OCI-LY7 (cell line): Measurements from ENCODE around the gene SHISAL2A. TPM values are rescaled to one million over a fixed set of nuclear protein-coding genes. Genes with fewer than 3 reads are reported as not detected.

Experiments
- BruUV-seq: library from RNA; stranded (reverse); fragments of 400-500 nt; replicated peaks from 2 replicates; lab custom pipeline; 2021; lab: Mats Ljungman, UMichigan
- CTCF ChIA-PET: fragments of 300-600 bp; sonication (Branson Sonifier 250); formaldehyde crosslinking; loops from one replicate; lab custom pipeline; 2022; ENCODE audit warnings: antibody characterized with exemption; ENCODE audit not compliant: unreplicated experiment; lab: Charles Lee
- POLR2A ChIA-PET: fragments of 300-600 bp; sonication (Branson Sonifier 250); formaldehyde crosslinking; loops from one replicate; lab custom pipeline; 2022; ENCODE audit warnings: antibody characterized with exemption; lab: Charles Lee
- DNase-seq: peaks from one replicate; pipeline ENCODE4 v3.0.0-alpha.2; 2015; ENCODE audit warnings: low spot score
- H2AFZ ChIP-seq: fragments of 200-600 bp; sonication (generic), shearing (Covaris generic); 2 replicates; pipeline ENCODE4 v1.6.1; 2014; ENCODE audit warnings: mild to moderate bottlenecking, antibody characterized with exemption, low read length, moderate library complexity
- H3K27ac ChIP-seq: fragments of 200-600 bp; sonication (generic); 2 replicates; pipeline ENCODE4 v1.5.1; 2014; ENCODE audit warnings: mixed run types, low read depth, mild to moderate bottlenecking, moderate library complexity, low read length, inconsistent platforms; ENCODE audit not compliant: poor library complexity, severe bottlenecking
- H3K36me3 ChIP-seq: fragments of 200-600 bp; sonication (generic); 2 replicates; pipeline ENCODE4 v1.6.1; 2014; ENCODE audit warnings: mild to moderate bottlenecking, antibody characterized with exemption, low read length, moderate library complexity, mixed read lengths; ENCODE audit not compliant: insufficient read depth
- H3K4me1 ChIP-seq: fragments of 200-600 bp; sonication (generic); 2 replicates; pipeline ENCODE4 v1.5.1; 2014; ENCODE audit warnings: mild to moderate bottlenecking, low read length; ENCODE audit not compliant: insufficient read depth, poor library complexity, severe bottlenecking
- H3K4me2 ChIP-seq: fragments of 200-600 bp; sonication (generic); 2 replicates; pipeline ENCODE4 v1.6.1; 2014; ENCODE audit warnings: mild to moderate bottlenecking, low read length
- H3K4me3 ChIP-seq: fragments of 200-600 bp; sonication (generic); 2 replicates; pipeline ENCODE4 v1.5.1; 2014; ENCODE audit warnings: mild to moderate bottlenecking, low read depth, low read length; ENCODE audit not compliant: poor library complexity, severe bottlenecking
- H3K79me2 ChIP-seq: fragments of 200-600 bp; sonication (generic); 2 replicates; pipeline ENCODE4 v1.6.1; 2016; ENCODE audit warnings: low read depth, mild to moderate bottlenecking, low read length, moderate library complexity, mixed read lengths; ENCODE audit not compliant: insufficient read depth
- H3K9me2 ChIP-seq: fragments of 200-600 bp; sonication (generic); 2 replicates; pipeline ENCODE4 v1.6.1; 2016; ENCODE audit warnings: mild to moderate bottlenecking, low read length, mixed read lengths; ENCODE audit not compliant: insufficient read depth
- H3K9me3 ChIP-seq: fragments of 200-600 bp; sonication (generic); 2 replicates; pipeline ENCODE4 v1.6.1; 2014; ENCODE audit warnings: mild to moderate bottlenecking, mixed run types, low read length, mixed read lengths
- H4K20me1 ChIP-seq: fragments of 200-600 bp; sonication (generic); 2 replicates; pipeline ENCODE4 v1.6.1; 2014; ENCODE audit warnings: mild to moderate bottlenecking, antibody characterized with exemption, low read length, moderate library complexity, mixed read lengths; ENCODE audit not compliant: insufficient read depth
- CTCF ChIP-seq: fragments of 200-600 bp; sonication (generic); conservative IDR thresholded peaks from 2 replicates; pipeline ENCODE4 v1.5.1; 2014; ENCODE audit warnings: mild to moderate bottlenecking, antibody characterized with exemption, low read length, moderate library complexity, mixed read lengths
- EZH2phosphoT487 ChIP-seq: fragments of 200-600 bp; sonication (generic); IDR thresholded peaks from 2 replicates; pipeline ENCODE4 v1.6.1; 2018; ENCODE audit warnings: low read depth, borderline replicate concordance, mild to moderate bottlenecking, mixed run types, antibody characterized with exemption, low read length, moderate library complexity, mixed read lengths
- intact Hi-C: fragments of 100-400 bp; cut with micrococcal nuclease; formaldehyde crosslinking; loops from one replicate; pipeline ENCODE4 v1.10.0; 2022; ENCODE audit not compliant: unreplicated experiment
- total RNA-seq, 2 experiments: library from RNA; depleted of rRNA in 1 of 2; stranded (reverse); fragments of >200 nt in 1 of 2; shearing (Covaris generic) in 1 of 2; gene quantifications; 2 replicates each; pipeline ENCODE4 v1.2.3, GENCODE V29; 2014 to 2022

SHISAL2A gene
- total RNA-seq, 2 experiments from 2014 or later, result 0.27 to 0.69 TPM

GRCh38 chr1:52670604-52671003, 37.6 kb downstream of the SHISAL2A start:
- intact Hi-C loops, result no loop called here
- POLR2A ChIA-PET, result interaction anchor here (0.7 to 0.9 kb wide), 2 partner anchors 10 to 26 kb away, joined by 3 read pairs; no protein-coding TSS in a partner anchor
- Histone ChIP-seq H3K79me2 (no peaks in the 10 kb centered on the region), H3K27ac (no peak overlapping the region), H2AFZ (no peak overlapping the region), H3K4me2 (no peak overlapping the region), H3K4me3 (no peak overlapping the region), H4K20me1 (no peaks in the 10 kb centered on the region), H3K9me2 (no peaks in the 10 kb centered on the region), H3K36me3 (no peaks in the 10 kb centered on the region), H3K9me3 (no peaks in the 10 kb centered on the region), H3K4me1 (peaks cover 10% of the 10 kb centered on the region)
- CTCF ChIA-PET, result no interaction called here
- no TSS peak for BruUV-seq
- TF ChIP-seq CTCF (no peak), EZH2phosphoT487 (no peak)
- DNase-seq, result no peak

GRCh38 chr1:52672946-52673345, 40.0 kb downstream of the SHISAL2A start:
- H3K9me3 ChIP-seq, result no peaks in the 10 kb centered on the region
- DNase-seq, result no peak
- POLR2A ChIA-PET, result no interaction called here
- H2AFZ ChIP-seq, result 0 out of 2 replicates have a peak overlapping the region, but pooled peaks have one; percentile 31
- CTCF ChIA-PET, result no interaction called here
- H3K4me1 ChIP-seq, result peaks cover 10% of the 10 kb centered on the region
- H3K4me2 ChIP-seq, result no peak overlapping the region
- TF ChIP-seq EZH2phosphoT487, result no peak
- TF ChIP-seq CTCF, result no peak
- H3K36me3 ChIP-seq, result no peaks in the 10 kb centered on the region
- H3K9me2 ChIP-seq, result no peaks in the 10 kb centered on the region
- BruUV-seq, result no TSS peak
- H3K27ac ChIP-seq, result no peak overlapping the region
- H3K4me3 ChIP-seq, result no peak overlapping the region
- intact Hi-C loops, result no loop called here
- H3K79me2 ChIP-seq, result no peaks in the 10 kb centered on the region
- no peaks in the 10 kb centered on the region for H4K20me1 ChIP-seq

- Histone ChIP-seq H3K9me3 (no peaks in the 10 kb centered on the region), H3K4me1 (peaks cover 10% of the 10 kb centered on the region), H3K4me3 (no peak overlapping the region), H3K9me2 (no peaks in the 10 kb centered on the region), H3K4me2 (no peak overlapping the region), H3K27ac (no peak overlapping the region), H3K36me3 (no peaks in the 10 kb centered on the region), H3K79me2 (no peaks in the 10 kb centered on the region), H4K20me1 (no peaks in the 10 kb centered on the region), H2AFZ (no peak overlapping the region)
- BruUV-seq, result no TSS peak
- intact Hi-C loops, result no loop called here
- DNase-seq, result no peak
- ChIA-PET CTCF (no interaction called here), POLR2A (interaction anchor here (0.6 kb wide), 1 partner anchor 27 kb away, joined by 3 read pairs; no protein-coding TSS in a partner anchor)
- no peak for TF ChIP-seq CTCF
- no peak for TF ChIP-seq EZH2phosphoT487
Measured at GRCh38 chr1:52673513-52673912, 40.5 kb downstream of the SHISAL2A start.
